OCI-LY3 (cell line): Measurements from ENCODE around the gene MINDY4.

ENCODE experiments used
- H2AFZ ChIP-seq: fragments of 200-600, 300-600 bp; shearing (Covaris generic); 2 replicates; pipeline ENCODE4 v1.6.0; 2014; ENCODE audit warnings: antibody characterized with exemption, low read depth, low read length
- H3K27ac ChIP-seq: fragments of 200-600, 300-600 bp; sonication (generic); 2 replicates; pipeline ENCODE4 v1.5.1; 2014; ENCODE audit warnings: mild to moderate bottlenecking, low read length, moderate library complexity, mixed read lengths
- H3K27me3 ChIP-seq: fragments of 200-600, 300-600 bp; sonication (generic); 2 replicates; pipeline ENCODE4 v1.6.1; 2014; ENCODE audit warnings: low read depth, low read length, mixed read lengths
- H3K36me3 ChIP-seq: fragments of 200-600, 300-600 bp; sonication (generic); replicated peaks from 2 replicates; pipeline ENCODE3; 2014; ENCODE audit warnings: low read depth, low read length, mixed read lengths
- H3K4me1 ChIP-seq: fragments of 300-600, 200-600 bp; sonication (generic); 2 replicates; pipeline ENCODE4 v1.6.1; 2014; ENCODE audit warnings: low read length, mixed read lengths
- H3K4me2 ChIP-seq: fragments of 200-600, 300-600 bp; sonication (generic); 2 replicates; pipeline ENCODE4 v1.6.1; 2014; ENCODE audit warnings: low read length, mixed read lengths
- H3K4me3 ChIP-seq: fragments of 300-600, 200-600 bp; sonication (generic); 2 replicates; pipeline ENCODE4 v1.5.1; 2014; ENCODE audit warnings: antibody characterized with exemption, mild to moderate bottlenecking, low read length, moderate library complexity
- H3K79me2 ChIP-seq: fragments of 300-600, 200-600 bp; shearing (Covaris generic); 2 replicates; pipeline ENCODE4 v1.6.1; 2014; ENCODE audit warnings: mild to moderate bottlenecking, low read length, mixed read lengths
- H3K9ac ChIP-seq: fragments of 300-600, 200-600 bp; shearing (Covaris generic); 2 replicates; pipeline ENCODE4 v1.6.0; 2014; ENCODE audit warnings: mild to moderate bottlenecking, low read length, moderate library complexity
- H3K9me3 ChIP-seq: fragments of 200-600, 300-600 bp; shearing (Covaris generic); 2 replicates; pipeline ENCODE4 v1.6.1; 2014; ENCODE audit warnings: low read length, mixed read lengths; ENCODE audit not compliant: insufficient read depth
- H4K20me1 ChIP-seq: fragments of 200-600, 300-600 bp; sonication (generic); 2 replicates; pipeline ENCODE4 v1.6.1; 2016; ENCODE audit warnings: low read length, mixed read lengths; ENCODE audit not compliant: insufficient read depth
- CTCF ChIP-seq: fragments of 200-600, 300-600 bp; sonication (generic); IDR thresholded peaks from 2 replicates; pipeline ENCODE4 v1.5.1; 2014; ENCODE audit warnings: antibody characterized with exemption, low read length, low read depth
- EZH2phosphoT487 ChIP-seq: fragments of 200-600 bp; shearing (Covaris generic); IDR thresholded peaks from 2 replicates; pipeline ENCODE4 v1.6.1; 2018; ENCODE audit warnings: antibody characterized with exemption, mixed run types, low read depth

Gene MINDY4

GRCh38 chr7:30931929-30932540 lies 160.8 kb downstream of the MINDY4 start:
- Histone ChIP-seq H3K9ac (no peak overlapping the region), H3K79me2 (no peaks in the 10 kb centered on the region), H3K27ac (no peak overlapping the region), H2AFZ (no peak overlapping the region), H3K36me3 (no peaks in the 10 kb centered on the region), H3K9me3 (no peaks in the 10 kb centered on the region), H3K27me3 (no peaks in the 10 kb centered on the region), H4K20me1 (no peaks in the 10 kb centered on the region), H3K4me1 (no peaks in the 10 kb centered on the region), H3K4me3 (no peak overlapping the region), H3K4me2 (no peak overlapping the region)
- TF ChIP-seq EZH2phosphoT487 (no peak), CTCF (no peak)

- H3K36me3 ChIP-seq: no peaks in the 10 kb centered on the region
- H3K9me3 ChIP-seq: no peaks in the 10 kb centered on the region
- no peaks in the 10 kb centered on the region for H4K20me1 ChIP-seq
- no peaks in the 10 kb centered on the region for H3K79me2 ChIP-seq
- TF ChIP-seq CTCF: no peak
- TF ChIP-seq EZH2phosphoT487: no peak
- no peak overlapping the region for H3K27ac ChIP-seq
- H3K9ac ChIP-seq: no peak overlapping the region
- H3K27me3 ChIP-seq: no peaks in the 10 kb centered on the region
- no peak overlapping the region for H2AFZ ChIP-seq
- no peaks in the 10 kb centered on the region for H3K4me1 ChIP-seq
- no peak overlapping the region for H3K4me3 ChIP-seq
- no peak overlapping the region for H3K4me2 ChIP-seq
Observed at GRCh38 chr7:30932562-30932961, 161.3 kb downstream of the MINDY4 start.

GRCh38 chr7:30933124-30933974 lies 162.1 kb downstream of the MINDY4 start:
- Histone ChIP-seq H3K36me3 (no peaks in the 10 kb centered on the region), H3K9me3 (no peaks in the 10 kb centered on the region), H3K27ac (no peak overlapping the region), H3K9ac (no peak overlapping the region), H3K79me2 (no peaks in the 10 kb centered on the region), H2AFZ (no peak overlapping the region), H3K4me3 (no peak overlapping the region), H3K4me2 (no peak overlapping the region), H3K4me1 (no peaks in the 10 kb centered on the region), H3K27me3 (no peaks in the 10 kb centered on the region), H4K20me1 (no peaks in the 10 kb centered on the region)
- no peak for TF ChIP-seq CTCF
- TF ChIP-seq EZH2phosphoT487: no peak

- Histone ChIP-seq H2AFZ (no peak overlapping the region), H3K4me3 (no peak overlapping the region), H3K4me2 (no peak overlapping the region), H3K4me1 (no peaks in the 10 kb centered on the region), H4K20me1 (no peaks in the 10 kb centered on the region), H3K9ac (no peak overlapping the region), H3K27ac (no peak overlapping the region), H3K27me3 (peaks cover 2% of the 10 kb centered on the region; the same call in 1 of the 2 replicates), H3K9me3 (no peaks in the 10 kb centered on the region), H3K36me3 (no peaks in the 10 kb centered on the region), H3K79me2 (no peaks in the 10 kb centered on the region)
- TF ChIP-seq EZH2phosphoT487: no peak
- TF ChIP-seq CTCF: no peak
Observed at GRCh38 chr7:30934225-30934624, 163.0 kb downstream of the MINDY4 start.
